Measurements from ENCODE around the gene CHST6.
"Not testable (repeated sequence)": the region's sequence is repeated elsewhere in the genome, so short reads cannot be mapped to it uniquely, and the experiment has no call there.

The CHST6 gene

GRCh38 chr16:75433732-75434413 lies 61.4 kb downstream of the CHST6 start:
- DNase-seq (ENCODE audit: low read depth) = no peak

- DNase-seq (ENCODE audit: low read depth) = peak; percentile 93
These were observed 62.2 kb downstream of the CHST6 start, which contains the start of gene CFDP1 for GRCh38 chr16:75432828-75433731. TSS of gene CFDP1 (minus strand) at chr16:75433503. CDS start at chr16:75433352, 151 bp downstream.

- DNase-seq (ENCODE audit: low read depth) = no peak
These were observed 65.4 kb downstream of the CHST6 start for GRCh38 chr16:75429621-75430403.

- not testable (repeated sequence) for DNase-seq (ENCODE audit: low read depth)
These were observed 68.7 kb downstream of the CHST6 start for GRCh38 chr16:75426524-75426923.

- not testable (repeated sequence) for DNase-seq (ENCODE audit: low read depth)
These were observed 71.0 kb downstream of the CHST6 start for GRCh38 chr16:75424105-75424762.

GRCh38 chr16:75423723-75424104 lies 71.5 kb downstream of the CHST6 start:
- DNase-seq (ENCODE audit: low read depth) = no peak
